T-helper 1 cell (primary cell): Measurements from ENCODE around the gene DUSP18.
"Not testable (repeated sequence)": the region's sequence is repeated elsewhere in the genome, so short reads cannot be mapped to it uniquely, and the experiment has no call there.

Source experiments
- DNase-seq, 5 donors: peaks; one replicate each; pipeline ENCODE4 v3.0.0-alpha.2; 2012 to 2020

Gene DUSP18

GRCh38 chr22:30679895-30680690 is 12.4 kb upstream of the DUSP18 start:
- not testable (repeated sequence) for DNase-seq

GRCh38 chr22:30676565-30676964 is 8.9 kb upstream of the DUSP18 start:
- DNase-seq: not testable (repeated sequence)

GRCh38 chr22:30675436-30675835 is 7.8 kb upstream of the DUSP18 start:
- DNase-seq: no peak

GRCh38 chr22:30674482-30674881 is 6.8 kb upstream of the DUSP18 start:
- no peak for DNase-seq

- no peak for DNase-seq
Observed at GRCh38 chr22:30673136-30673535, 5.5 kb upstream of the DUSP18 start.

GRCh38 chr22:30671071-30671470 is 3.4 kb upstream of the DUSP18 start:
- no peak for DNase-seq

GRCh38 chr22:30668386-30668710 is 673 bp upstream of the DUSP18 start:
- no peak for DNase-seq

GRCh38 chr22:30667107-30667493 is 575 bp downstream of the DUSP18 start:
- no peak for DNase-seq

GRCh38 chr22:30665786-30666185 is 1.9 kb downstream of the DUSP18 start:
- no peak for DNase-seq

- DNase-seq: no peak
Observed at GRCh38 chr22:30665266-30665665, 2.4 kb downstream of the DUSP18 start.

GRCh38 chr22:30664798-30665197 is 2.9 kb downstream of the DUSP18 start:
- no peak for DNase-seq

GRCh38 chr22:30662040-30662439 is 5.6 kb downstream of the DUSP18 start:
- no peak for DNase-seq

- DNase-seq: no peak
Observed at GRCh38 chr22:30655532-30655931, 12.1 kb downstream of the DUSP18 start.

- DNase-seq: no peak
Observed at GRCh38 chr22:30654361-30654760, 13.3 kb downstream of the DUSP18 start.

GRCh38 chr22:30652852-30653251 is 14.8 kb downstream of the DUSP18 start:
- DNase-seq: no peak

GRCh38 chr22:30650508-30651116 is 17.1 kb downstream of the DUSP18 start:
- no peak for DNase-seq

- peak in 4 of 5 donors; percentile 19 to 83 (median 34) for DNase-seq
Observed at GRCh38 chr22:30649430-30650007, 18.2 kb downstream of the DUSP18 start.

- DNase-seq: no peak
Observed at GRCh38 chr22:30648825-30649224, 18.9 kb downstream of the DUSP18 start.

GRCh38 chr22:30647536-30647935 is 20.1 kb downstream of the DUSP18 start:
- no peak for DNase-seq

- no peak for DNase-seq
Observed at GRCh38 chr22:30646518-30647160, 21.0 kb downstream of the DUSP18 start.

- no peak for DNase-seq
Observed at GRCh38 chr22:30643055-30643875, 24.4 kb downstream of the DUSP18 start.

- no peak for DNase-seq
Observed at GRCh38 chr22:30640839-30641430, 26.7 kb downstream of the DUSP18 start.
